ENCODE measurements around the gene TMEM248.
"Not testable (repeated sequence)": the region's sequence is repeated elsewhere in the genome, so short reads cannot be mapped to it uniquely, and the experiment has no call there.

Gene TMEM248

DNA sequence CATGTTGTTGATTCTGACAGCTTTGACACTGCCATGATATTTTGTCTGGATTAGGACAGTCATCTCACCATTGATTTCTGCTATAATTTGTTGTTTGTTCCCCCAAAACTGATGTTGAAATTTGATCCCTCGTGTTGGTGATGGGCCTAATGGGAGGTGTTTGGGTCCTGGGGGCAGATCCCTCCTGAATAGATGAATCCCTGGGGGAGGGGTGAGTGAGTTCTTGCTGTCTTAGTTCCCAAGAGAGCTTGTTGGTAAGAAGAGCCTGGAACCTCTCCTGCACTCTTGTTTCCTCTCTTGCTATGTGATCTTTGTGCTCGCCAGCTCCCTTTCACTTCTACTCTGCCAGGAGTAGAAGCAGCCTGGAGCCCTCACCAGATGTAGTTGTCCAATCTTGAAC lies 83.1 kb downstream of the TMEM248 start:
- DNase-seq (ENCODE audit: low spot score), result not testable (repeated sequence)

DNA sequence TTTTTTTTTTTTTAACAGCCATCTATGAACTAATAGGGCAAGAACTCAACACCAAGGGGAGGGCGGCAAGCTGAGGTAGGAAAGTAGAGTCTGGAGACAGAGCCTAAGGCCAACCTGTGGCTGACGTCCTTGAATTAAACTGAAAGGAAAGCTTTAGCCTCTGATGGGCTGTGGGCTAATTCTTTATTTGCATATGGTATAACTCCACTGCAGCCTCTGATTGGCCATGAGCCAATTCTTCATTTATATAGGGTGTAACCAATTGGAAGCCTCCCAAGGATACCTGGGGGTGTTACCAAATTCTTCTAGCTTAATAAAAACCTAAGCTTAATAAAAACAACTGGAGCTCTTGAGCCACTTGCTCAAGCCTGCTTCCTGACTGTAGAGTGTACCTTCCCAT lies 85.9 kb downstream of the TMEM248 start:
- DNase-seq (ENCODE audit: low spot score), result no peak

Measured in AG08395 (cell line).